DMS114 treated with DMSO at 0.1 percent for 48 hours (cell line): ENCODE measurements around the gene CERS6.
"Not testable (repeated sequence)": the region's sequence is repeated elsewhere in the genome, so short reads cannot be mapped to it uniquely, and the experiment has no call there.

Experiments
- DNase-seq: peaks from one replicate; lab custom pipeline; 2025; ENCODE audit not compliant: unreplicated experiment; lab: John Stamatoyannopoulos, UW

The CERS6 gene, protein sequence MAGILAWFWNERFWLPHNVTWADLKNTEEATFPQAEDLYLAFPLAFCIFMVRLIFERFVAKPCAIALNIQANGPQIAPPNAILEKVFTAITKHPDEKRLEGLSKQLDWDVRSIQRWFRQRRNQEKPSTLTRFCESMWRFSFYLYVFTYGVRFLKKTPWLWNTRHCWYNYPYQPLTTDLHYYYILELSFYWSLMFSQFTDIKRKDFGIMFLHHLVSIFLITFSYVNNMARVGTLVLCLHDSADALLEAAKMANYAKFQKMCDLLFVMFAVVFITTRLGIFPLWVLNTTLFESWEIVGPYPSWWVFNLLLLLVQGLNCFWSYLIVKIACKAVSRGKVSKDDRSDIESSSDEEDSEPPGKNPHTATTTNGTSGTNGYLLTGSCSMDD

DNA sequence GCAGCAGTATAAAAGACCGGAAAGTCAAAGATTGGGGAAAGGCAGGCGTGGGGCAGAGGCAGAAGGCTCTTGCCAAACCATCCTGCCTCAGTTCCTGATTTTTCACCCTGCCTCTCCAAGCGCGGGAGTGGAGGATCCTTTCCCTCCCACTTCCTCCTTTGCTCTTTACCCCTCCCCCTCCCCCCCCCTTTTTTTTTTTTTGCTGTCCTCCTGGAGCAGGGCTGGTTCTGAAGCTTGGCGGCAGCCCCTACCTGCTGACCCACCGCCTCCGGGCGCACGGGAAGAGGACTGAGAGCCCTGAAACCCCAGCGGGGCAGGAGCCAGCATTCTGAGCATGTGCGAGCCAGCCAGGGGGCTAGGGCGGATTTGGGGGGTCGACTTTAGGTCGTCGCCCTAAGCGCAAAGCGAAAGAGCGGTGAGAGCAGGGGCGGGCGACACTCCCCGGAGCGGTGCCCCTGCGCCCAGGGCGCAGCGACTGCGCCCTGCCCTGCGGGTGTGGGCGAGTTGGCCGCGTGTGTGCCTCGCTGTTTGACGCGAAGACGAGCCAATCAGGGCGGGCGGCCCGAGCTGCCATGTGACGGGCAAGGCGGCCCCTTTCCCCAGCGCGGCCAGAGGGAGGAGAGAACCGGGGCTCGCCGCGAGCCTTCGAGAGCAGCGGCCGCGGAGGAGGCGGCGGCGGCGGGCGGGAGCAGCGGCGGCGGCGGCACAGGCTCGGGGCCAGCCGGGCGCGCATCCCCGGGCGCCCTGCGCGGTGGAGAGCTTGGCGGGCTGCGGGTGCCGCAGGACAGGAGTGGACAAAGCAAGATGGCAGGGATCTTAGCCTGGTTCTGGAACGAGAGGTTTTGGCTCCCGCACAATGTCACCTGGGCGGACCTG is at the start of gene CERS6:
CERS6 (plus strand) TSS at position 628 of the 876 bp plus-strand sequence; CDS start at position 805, 177 bp downstream.
- DNase-seq: peak; percentile 45

- not testable (repeated sequence) for DNase-seq
These were observed 43.8 kb upstream of the CERS6 start for GRCh38 chr2:168412301-168412700.

GRCh38 chr2:168413101-168413500 is 43.0 kb upstream of the CERS6 start:
- not testable (repeated sequence) for DNase-seq

GRCh38 chr2:168416555-168416954 is 39.5 kb upstream of the CERS6 start:
- no peak for DNase-seq

GRCh38 chr2:168422584-168422983 is 33.5 kb upstream of the CERS6 start:
- DNase-seq: no peak

DNA sequence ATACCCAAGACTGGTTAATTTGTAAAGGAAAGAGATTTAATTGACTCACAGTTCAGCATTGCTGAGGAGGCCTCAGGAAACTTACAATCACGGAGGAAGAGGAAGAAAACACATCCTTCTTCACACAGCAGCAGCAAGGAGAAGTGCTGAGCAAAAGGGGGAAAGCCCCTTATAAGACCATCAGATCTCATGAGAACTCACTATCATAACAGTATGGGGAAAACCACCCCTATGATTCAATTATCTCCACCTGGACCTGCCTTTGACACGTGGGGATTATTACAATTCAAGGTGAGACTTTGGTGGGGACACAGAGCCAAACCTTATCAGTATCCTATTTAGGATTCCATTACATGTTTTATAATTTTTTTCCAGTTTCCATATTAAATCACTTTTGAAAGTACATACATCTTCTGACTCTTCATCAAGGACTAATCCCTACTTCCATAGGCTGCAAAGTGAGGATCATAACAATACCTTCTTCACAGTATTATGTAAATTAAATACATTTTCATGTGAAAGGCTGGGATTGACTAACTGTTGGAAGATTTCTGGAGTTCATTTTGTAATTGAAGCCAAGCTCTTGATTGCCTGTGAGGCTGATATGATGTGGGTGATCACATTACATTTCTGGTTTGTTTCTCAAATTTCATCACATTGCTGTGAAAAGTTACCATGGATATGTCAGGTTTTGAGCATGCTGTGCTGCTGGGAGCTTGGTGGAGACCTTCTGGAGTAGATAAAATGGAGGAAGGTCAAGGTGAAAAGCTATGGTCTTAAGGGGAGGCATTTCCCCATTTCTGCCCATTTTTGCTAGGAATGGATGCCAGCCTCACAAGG is 31.7 kb upstream of the CERS6 start:
- DNase-seq: no peak

GRCh38 chr2:168424971-168425370 is 31.1 kb upstream of the CERS6 start:
- DNase-seq: no peak

GRCh38 chr2:168426861-168427260 is 29.2 kb upstream of the CERS6 start:
- DNase-seq: no peak

DNA sequence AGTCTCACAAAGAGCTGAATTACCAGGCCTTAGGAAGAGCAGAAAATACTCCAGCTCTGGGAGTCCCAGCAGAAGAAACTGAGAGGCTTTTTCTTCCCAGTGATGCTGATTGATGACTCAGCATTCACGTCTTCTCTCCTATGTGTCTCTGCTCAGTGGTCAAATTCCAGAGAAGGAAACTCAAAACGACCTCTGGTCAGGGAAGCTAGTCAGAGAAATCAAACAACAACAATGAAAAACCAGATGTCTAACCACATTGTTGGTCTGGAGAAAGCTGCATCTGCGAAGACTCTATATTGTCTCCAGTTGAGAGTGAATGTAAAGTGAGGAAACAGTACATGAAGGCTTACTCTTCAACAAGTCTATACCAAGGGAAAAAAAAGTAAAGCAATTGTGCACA is 28.6 kb upstream of the CERS6 start:
- DNase-seq: no peak

DNA sequence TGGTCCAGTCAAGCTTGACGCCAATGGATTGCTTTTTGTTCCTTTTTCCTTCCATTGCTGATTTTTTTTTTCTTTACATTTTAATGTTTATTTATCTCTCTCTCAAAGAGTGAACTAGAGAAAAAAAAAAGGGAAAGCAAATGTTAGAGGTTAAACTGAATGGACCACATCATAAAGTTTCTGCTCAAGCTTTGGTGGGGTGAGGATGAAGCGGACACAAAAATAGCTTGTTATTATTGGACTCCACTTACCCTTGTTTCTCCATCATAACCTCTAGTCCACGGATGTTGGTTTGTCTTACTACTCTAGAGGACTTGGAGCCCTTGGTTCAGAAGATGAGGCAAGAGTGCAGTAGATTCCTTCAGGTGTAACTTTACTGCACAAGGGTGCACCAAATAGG is 27.6 kb upstream of the CERS6 start:
- no peak for DNase-seq

DNA sequence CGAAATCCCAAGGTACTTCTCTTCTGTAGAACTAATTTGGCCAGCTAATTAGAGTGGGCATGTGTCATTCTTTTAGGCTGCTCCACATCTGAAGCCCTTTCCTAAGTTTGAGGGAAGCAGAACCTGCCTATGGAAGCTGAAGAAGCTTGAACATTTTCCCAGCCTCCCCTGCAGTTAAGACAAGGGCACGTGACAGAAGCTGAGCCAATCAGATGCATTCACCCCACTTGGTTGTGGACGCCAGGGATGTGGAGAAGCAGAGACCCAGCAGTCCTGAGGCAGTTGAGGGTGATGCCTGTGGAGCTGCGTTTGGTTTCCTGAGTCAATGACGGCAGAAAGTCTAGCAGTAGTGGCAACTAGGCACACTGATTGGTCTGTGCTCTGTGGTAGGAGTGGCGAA is 26.1 kb upstream of the CERS6 start:
- no peak for DNase-seq

DNA sequence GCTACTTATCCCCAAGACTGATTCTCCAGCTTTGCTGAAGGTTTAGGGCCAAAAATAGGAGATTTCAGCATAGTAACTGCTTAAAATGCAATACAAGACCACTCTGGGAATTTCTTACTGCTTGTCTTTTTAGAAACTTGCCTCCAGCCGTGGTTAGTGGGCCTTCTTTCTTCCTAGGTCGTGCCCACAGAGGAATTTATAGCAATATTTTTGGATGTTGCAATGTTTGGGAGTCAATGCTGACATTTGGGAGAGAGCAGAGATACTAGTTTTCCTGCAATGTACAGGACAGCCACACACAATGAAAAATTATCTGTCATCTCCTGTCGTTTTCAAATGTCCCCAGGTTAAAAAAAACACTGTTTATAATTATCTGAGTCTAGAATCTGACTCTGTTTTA is 25.6 kb upstream of the CERS6 start:
- no peak for DNase-seq

DNA sequence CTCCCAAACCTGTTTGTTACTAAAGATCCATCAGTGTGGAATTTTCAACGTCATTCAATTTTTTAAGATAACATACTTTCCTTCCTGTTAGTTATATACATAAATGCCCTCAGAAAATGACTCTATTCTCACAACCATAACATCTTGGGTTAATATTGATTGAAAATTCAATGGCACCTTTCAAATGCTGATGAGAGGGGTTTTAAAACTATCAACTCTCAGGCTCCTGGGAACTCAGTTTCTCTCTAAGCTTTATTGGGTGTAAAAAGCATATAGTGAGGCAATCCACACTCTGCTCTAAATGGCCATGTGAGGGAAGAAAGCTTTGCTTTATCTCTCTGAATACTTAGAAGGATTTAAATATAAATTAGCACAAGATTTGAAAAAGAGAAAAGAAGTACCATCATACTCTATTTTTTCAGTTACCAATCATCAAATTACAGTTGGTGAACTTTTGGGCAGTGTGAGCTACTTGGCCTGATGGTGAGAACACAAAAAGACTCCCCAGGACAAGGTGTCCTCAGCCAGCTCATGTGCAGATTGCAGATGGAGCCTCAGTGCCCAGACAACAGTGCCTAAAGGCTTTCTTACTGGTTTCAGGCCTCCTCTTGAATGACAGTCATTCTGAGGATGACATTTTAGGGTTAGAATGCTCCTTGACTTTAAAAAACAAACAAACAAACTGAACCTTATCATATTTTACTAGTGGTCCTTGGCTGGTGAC is 24.6 kb upstream of the CERS6 start:
- DNase-seq: no peak

GRCh38 chr2:168432100-168432499 is 24.0 kb upstream of the CERS6 start:
- DNase-seq: no peak

DNA sequence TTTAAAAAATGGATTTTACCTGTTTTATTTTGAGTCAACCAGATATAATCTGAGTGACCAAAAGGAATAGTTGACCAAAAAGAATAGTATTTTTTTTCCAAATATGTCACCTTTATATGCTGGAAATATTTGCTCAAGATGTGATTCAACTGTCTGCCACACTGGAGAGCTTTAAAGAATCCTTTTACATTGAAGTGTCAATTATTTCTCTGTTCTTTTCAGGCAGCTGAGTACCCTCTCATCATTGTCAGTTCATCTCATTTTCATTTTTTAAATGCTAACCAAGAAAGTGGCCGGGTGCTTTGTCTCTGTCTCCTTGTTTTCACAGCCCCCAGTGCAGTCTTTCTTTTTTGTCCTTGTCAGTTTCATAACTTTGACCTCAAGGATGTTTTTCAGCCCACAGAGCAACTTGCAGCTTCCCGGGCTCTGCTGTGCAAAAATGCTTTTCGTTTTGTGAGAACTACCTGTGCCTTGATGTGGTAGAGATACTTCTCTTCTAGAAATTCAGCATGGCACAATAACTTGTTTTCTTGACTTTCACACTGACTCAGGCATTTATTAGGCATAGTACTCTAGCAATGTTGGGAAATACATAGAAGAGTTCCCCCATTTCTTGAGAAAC is 23.4 kb upstream of the CERS6 start:
- DNase-seq: no peak

DNA sequence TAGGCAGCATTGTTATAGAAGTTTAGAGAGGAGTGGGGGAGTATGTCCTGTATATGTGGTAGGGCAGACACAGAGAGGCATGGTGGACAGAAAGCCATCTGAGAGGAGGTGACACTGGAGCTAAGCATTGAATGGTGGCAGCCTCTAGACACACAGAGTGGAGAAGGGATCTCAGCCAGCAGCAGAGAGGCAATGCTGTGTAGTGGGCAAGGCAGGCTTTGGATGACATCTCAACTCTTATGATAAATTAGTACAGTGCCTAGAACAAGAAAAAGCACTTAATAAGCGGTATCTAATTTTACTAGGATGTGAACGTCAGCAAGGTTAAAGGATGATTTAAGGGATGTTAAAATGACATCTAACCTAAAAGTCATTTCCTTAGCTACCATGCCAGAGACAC is 22.5 kb upstream of the CERS6 start:
- no peak for DNase-seq

- DNase-seq: no peak
These were observed 21.9 kb upstream of the CERS6 start for GRCh38 chr2:168434146-168434545.

DNA sequence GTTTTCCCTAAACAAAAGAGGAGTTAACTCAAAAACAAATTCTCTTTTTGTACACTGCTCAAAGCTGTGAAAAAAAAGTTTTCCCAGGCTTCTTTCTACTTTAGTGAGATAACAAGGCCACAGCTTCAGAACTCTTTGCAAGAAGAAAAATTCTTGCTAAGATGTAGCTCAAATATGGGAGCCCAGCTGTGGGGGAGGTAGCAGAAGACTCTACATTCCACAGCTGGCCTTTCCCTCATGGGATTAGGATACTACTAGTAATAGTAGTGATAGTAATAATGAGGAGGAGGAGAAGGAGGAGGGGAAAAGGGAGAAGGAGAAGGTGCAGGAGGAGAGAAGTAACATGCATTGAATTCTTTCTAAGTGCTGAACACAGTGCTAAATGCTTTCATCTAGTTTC is 19.2 kb upstream of the CERS6 start:
- no peak for DNase-seq

- no peak for DNase-seq
These were observed 17.5 kb upstream of the CERS6 start for GRCh38 chr2:168438553-168438952.

GRCh38 chr2:168439536-168439935 is 16.5 kb upstream of the CERS6 start:
- DNase-seq: no peak
